Hepatocyte (in vitro differentiated cells): ENCODE results near the gene CSMD2. TPM values are rescaled to one million over a fixed set of nuclear protein-coding genes. Genes with fewer than 3 reads are reported as not detected.

Experiments used
- DNase-seq: peaks from one replicate; pipeline ENCODE4 v3.0.0-alpha.2; 2016; ENCODE audit warnings: low spot score
- H2AFZ ChIP-seq: fragments of 200-600 bp; sonication (generic); 2 replicates; pipeline ENCODE4 v1.6.0; 2016; ENCODE audit warnings: antibody characterized with exemption, mild to moderate bottlenecking
- H3K27ac ChIP-seq: fragments of 200-600 bp; sonication (generic); 2 replicates; pipeline ENCODE4 v1.5.1; 2016; ENCODE audit warnings: mild to moderate bottlenecking
- H3K27me3 ChIP-seq: fragments of 200-600 bp; sonication (generic); 2 replicates; pipeline ENCODE4 v1.6.1; 2016
- H3K36me3 ChIP-seq: fragments of 200-600 bp; sonication (generic); replicated peaks from 2 replicates; pipeline ENCODE4 v1.5.1; 2016; ENCODE audit warnings: low read depth; ENCODE audit not compliant: insufficient read depth
- H3K4me1 ChIP-seq: fragments of 200-600 bp; sonication (generic); 2 replicates; pipeline ENCODE4 v1.5.1; 2016; ENCODE audit warnings: mild to moderate bottlenecking, moderate library complexity; ENCODE audit not compliant: insufficient read depth
- H3K4me2 ChIP-seq: fragments of 200-600 bp; sonication (generic); 2 replicates; pipeline ENCODE4 v1.6.0; 2016
- H3K4me3 ChIP-seq: fragments of 200-600 bp; sonication (generic); 2 replicates; pipeline ENCODE4 v1.5.1; 2016; ENCODE audit warnings: mild to moderate bottlenecking
- H3K79me2 ChIP-seq: fragments of 200-600 bp; sonication (generic); 2 replicates; pipeline ENCODE4 v1.6.0; 2017; ENCODE audit warnings: mild to moderate bottlenecking
- H3K9me2 ChIP-seq: fragments of 200-600 bp; sonication (generic); replicated peaks from 2 replicates; pipeline ENCODE4 v1.6.0; 2017; ENCODE audit warnings: mild to moderate bottlenecking; ENCODE audit not compliant: insufficient read depth
- H3K9me3 ChIP-seq: fragments of 200-600 bp; sonication (generic); 2 replicates; pipeline ENCODE4 v1.5.1; 2016; ENCODE audit warnings: low read depth, mild to moderate bottlenecking
- H4K20me1 ChIP-seq: fragments of 200-600 bp; sonication (generic); 2 replicates; pipeline ENCODE4 v1.6.0; 2016; ENCODE audit warnings: mild to moderate bottlenecking; ENCODE audit not compliant: insufficient read depth, poor library complexity, severe bottlenecking
- EZH2 ChIP-seq: fragments of 200-600 bp; sonication (generic); IDR thresholded peaks from 2 replicates; pipeline ENCODE4 v1.6.1; 2016; ENCODE audit warnings: antibody characterized with exemption, mild to moderate bottlenecking, borderline replicate concordance
- EZH2phosphoT487 ChIP-seq: fragments of 200-600 bp; sonication (generic); IDR thresholded peaks from one replicate; pipeline ENCODE4 v1.6.1; 2018; ENCODE audit warnings: antibody characterized with exemption, mild to moderate bottlenecking, low read depth, moderate library complexity; ENCODE audit not compliant: unreplicated experiment, severe bottlenecking
- WGBS: methylation state at CpG from one replicate; pipeline ENCODE4 v1.1.6; 2016; ENCODE audit warnings: low lambda C conversion rate; ENCODE audit errors: missing lambda C conversion rate; 5-methylcytosine and 5-hydroxymethylcytosine counted together
- polyA plus RNA-seq: library from polyadenylated mRNA; unstranded; fragments of >200 nt; fragmentation: Nextera tagmentation; extraction: Ambion mirVana; gene quantifications from 2 replicates; pipeline ENCODE4 v1.2.1, GENCODE V29; 2016
- total RNA-seq: library from RNA; depleted of rRNA; stranded (reverse); fragments of >200 nt; gene quantifications from 2 replicates; pipeline ENCODE4 v1.2.3, GENCODE V29; 2014
- TF ChIP-seq, protein P1 (sequence below): fragments of 200-600 bp; sonication (generic); IDR thresholded peaks from 2 replicates; pipeline ENCODE4 v1.5.1; 2016; ENCODE audit warnings: antibody characterized with exemption, mild to moderate bottlenecking; ENCODE audit not compliant: poor library complexity

The CSMD2 gene
- total and polyA plus RNA-seq, 2 experiments from 2014 or later, result 0.10 to 0.37 TPM

- Histone ChIP-seq H3K27me3 (peaks cover 6% of the 10 kb centered on the region), H2AFZ (no peak overlapping the region), H3K27ac (no peak overlapping the region), H3K4me1 (no peaks in the 10 kb centered on the region), H3K9me3 (no peaks in the 10 kb centered on the region), H3K79me2 (no peaks in the 10 kb centered on the region), H3K9me2 (no peaks in the 10 kb centered on the region), H3K36me3 (no peaks in the 10 kb centered on the region), H3K4me3 (no peak overlapping the region), H4K20me1 (no peaks in the 10 kb centered on the region), H3K4me2 (no peak overlapping the region)
- no peak for DNase-seq
- 67% methylated on average over 5 of the region's 5 CpGs for WGBS
- TF ChIP-seq EZH2 (no peak), EZH2phosphoT487 (no peak)
- TF ChIP-seq, protein P1, sequence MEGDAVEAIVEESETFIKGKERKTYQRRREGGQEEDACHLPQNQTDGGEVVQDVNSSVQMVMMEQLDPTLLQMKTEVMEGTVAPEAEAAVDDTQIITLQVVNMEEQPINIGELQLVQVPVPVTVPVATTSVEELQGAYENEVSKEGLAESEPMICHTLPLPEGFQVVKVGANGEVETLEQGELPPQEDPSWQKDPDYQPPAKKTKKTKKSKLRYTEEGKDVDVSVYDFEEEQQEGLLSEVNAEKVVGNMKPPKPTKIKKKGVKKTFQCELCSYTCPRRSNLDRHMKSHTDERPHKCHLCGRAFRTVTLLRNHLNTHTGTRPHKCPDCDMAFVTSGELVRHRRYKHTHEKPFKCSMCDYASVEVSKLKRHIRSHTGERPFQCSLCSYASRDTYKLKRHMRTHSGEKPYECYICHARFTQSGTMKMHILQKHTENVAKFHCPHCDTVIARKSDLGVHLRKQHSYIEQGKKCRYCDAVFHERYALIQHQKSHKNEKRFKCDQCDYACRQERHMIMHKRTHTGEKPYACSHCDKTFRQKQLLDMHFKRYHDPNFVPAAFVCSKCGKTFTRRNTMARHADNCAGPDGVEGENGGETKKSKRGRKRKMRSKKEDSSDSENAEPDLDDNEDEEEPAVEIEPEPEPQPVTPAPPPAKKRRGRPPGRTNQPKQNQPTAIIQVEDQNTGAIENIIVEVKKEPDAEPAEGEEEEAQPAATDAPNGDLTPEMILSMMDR, result no peak
Measured at GRCh38 chr1:33844166-33844565, 320.9 kb downstream of the CSMD2 start.

DNA sequence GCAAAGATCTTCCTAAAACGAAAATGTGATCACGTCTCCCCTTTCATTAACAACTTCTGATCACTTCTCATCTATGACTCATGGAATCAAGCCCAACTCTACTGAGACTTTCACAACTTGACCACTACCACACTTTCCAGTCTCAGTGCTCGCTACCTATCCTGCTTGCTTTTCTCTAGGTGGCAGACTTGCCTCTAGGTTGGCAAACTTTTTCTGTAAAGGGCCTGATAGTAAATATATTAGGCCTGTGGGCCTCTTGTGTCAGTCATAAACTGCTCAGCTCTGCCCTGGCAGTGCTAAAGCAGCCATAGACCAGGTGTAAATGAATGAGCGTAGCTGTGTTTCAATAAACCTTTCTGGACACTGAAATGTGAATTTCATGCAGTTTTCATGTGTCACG is 322.7 kb downstream of the CSMD2 start:
- Histone ChIP-seq H3K4me3 (no peak overlapping the region), H3K36me3 (no peaks in the 10 kb centered on the region), H3K4me1 (no peaks in the 10 kb centered on the region), H4K20me1 (no peaks in the 10 kb centered on the region), H3K4me2 (no peak overlapping the region), H3K27ac (no peak overlapping the region), H3K9me2 (no peaks in the 10 kb centered on the region), H3K79me2 (no peaks in the 10 kb centered on the region), H3K27me3 (peaks cover 9% of the 10 kb centered on the region), H3K9me3 (no peaks in the 10 kb centered on the region), H2AFZ (no peak overlapping the region)
- 92% methylated on average over 5 of the region's 5 CpGs for WGBS
- no peak for DNase-seq
- TF ChIP-seq, protein P1, result peak; percentile 14
- no peak for TF ChIP-seq EZH2phosphoT487

DNA sequence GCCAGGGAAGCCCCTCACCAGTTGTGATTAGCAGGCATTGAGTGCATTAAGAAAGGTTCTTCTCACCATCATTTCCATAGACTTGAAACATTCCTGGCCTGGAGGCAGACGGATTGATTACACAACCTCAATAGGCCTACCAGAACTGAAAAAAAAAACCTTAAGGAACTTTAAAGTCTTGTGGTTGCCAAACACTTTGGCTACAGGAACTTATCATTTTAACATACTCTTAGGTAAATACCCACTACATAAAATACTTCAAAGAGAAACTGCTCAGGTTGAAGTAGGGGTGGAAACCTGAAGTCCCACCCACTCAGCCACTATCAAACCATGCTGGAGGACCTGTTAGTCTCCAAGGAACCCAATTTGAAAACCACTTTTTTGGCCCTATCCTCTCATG is 323.5 kb downstream of the CSMD2 start:
- H3K36me3 ChIP-seq, result no peaks in the 10 kb centered on the region
- no peak overlapping the region for H3K4me2 ChIP-seq
- DNase-seq, result no peak
- H3K4me1 ChIP-seq, result no peaks in the 10 kb centered on the region
- WGBS, result 58% methylated on average over 1 of the region's 1 CpG
- H3K9me3 ChIP-seq, result no peaks in the 10 kb centered on the region
- no peak for TF ChIP-seq EZH2
- TF ChIP-seq, protein P1, result no peak
- no peak for TF ChIP-seq EZH2phosphoT487
- H3K27ac ChIP-seq, result no peak overlapping the region
- peaks cover 9% of the 10 kb centered on the region for H3K27me3 ChIP-seq
- H3K79me2 ChIP-seq, result no peaks in the 10 kb centered on the region
- H3K4me3 ChIP-seq, result no peak overlapping the region
- H2AFZ ChIP-seq, result no peak overlapping the region
- H4K20me1 ChIP-seq, result no peaks in the 10 kb centered on the region
- no peaks in the 10 kb centered on the region for H3K9me2 ChIP-seq

- Histone ChIP-seq H3K9me2 (no peaks in the 10 kb centered on the region), H2AFZ (no peak overlapping the region), H3K9me3 (no peaks in the 10 kb centered on the region), H4K20me1 (no peaks in the 10 kb centered on the region), H3K4me3 (no peak overlapping the region), H3K4me1 (no peaks in the 10 kb centered on the region), H3K79me2 (no peaks in the 10 kb centered on the region), H3K27ac (no peak overlapping the region), H3K27me3 (peaks cover 9% of the 10 kb centered on the region), H3K36me3 (no peaks in the 10 kb centered on the region), H3K4me2 (no peak overlapping the region)
- 82% methylated on average over 3 of the region's 3 CpGs for WGBS
- TF ChIP-seq, protein P1, result no peak
- TF ChIP-seq EZH2phosphoT487 (no peak), EZH2 (no peak)
- DNase-seq, result no peak
Measured at GRCh38 chr1:33837635-33838034, 327.4 kb downstream of the CSMD2 start.
